Ovary (tissue), 3 donors: Measurements from ENCODE around the gene FNBP1.

Experiments
- EP300 ChIP-seq: sonication (generic); formaldehyde crosslinking; IDR thresholded peaks from one replicate; pipeline ENCODE4 v1.6.1; 2017; ENCODE audit warnings: antibody characterized with exemption
- POLR2A ChIP-seq: fragments of 450-650 bp; IDR thresholded peaks from one replicate; pipeline ENCODE4 v1.6.1; 2017; ENCODE audit warnings: antibody characterized with exemption, mild to moderate bottlenecking, moderate library complexity
- TF ChIP-seq, protein P1 (sequence below), 3 donors: fragments of 450-650 bp in 2 of 3; fragments of 200-600 bp in 1 of 3; IDR thresholded peaks; one replicate each; pipeline versions ENCODE4 v1.5.1 to v1.8.0; 2016 to 2022; ENCODE audit warnings: antibody characterized with exemption in 3 of 3, mild to moderate bottlenecking in 1 of 3
- donor health status: DM: no; HTN: no; CAD: no.

- TF ChIP-seq, protein P1, sequence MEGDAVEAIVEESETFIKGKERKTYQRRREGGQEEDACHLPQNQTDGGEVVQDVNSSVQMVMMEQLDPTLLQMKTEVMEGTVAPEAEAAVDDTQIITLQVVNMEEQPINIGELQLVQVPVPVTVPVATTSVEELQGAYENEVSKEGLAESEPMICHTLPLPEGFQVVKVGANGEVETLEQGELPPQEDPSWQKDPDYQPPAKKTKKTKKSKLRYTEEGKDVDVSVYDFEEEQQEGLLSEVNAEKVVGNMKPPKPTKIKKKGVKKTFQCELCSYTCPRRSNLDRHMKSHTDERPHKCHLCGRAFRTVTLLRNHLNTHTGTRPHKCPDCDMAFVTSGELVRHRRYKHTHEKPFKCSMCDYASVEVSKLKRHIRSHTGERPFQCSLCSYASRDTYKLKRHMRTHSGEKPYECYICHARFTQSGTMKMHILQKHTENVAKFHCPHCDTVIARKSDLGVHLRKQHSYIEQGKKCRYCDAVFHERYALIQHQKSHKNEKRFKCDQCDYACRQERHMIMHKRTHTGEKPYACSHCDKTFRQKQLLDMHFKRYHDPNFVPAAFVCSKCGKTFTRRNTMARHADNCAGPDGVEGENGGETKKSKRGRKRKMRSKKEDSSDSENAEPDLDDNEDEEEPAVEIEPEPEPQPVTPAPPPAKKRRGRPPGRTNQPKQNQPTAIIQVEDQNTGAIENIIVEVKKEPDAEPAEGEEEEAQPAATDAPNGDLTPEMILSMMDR (IDR thresholded peaks at IDR 0.05): no peak
- TF ChIP-seq POLR2A: no peak
- TF ChIP-seq EP300: no peak
Observed at GRCh38 chr9:129914051-129914450, 128.9 kb downstream of the FNBP1 start.
